DMS79 treated with DMSO at 0.1 percent for 48 hours (cell line): Measurements from ENCODE around the gene TIFAB.

Experiments
- DNase-seq: peaks from one replicate; lab custom pipeline; 2025; lab: John Stamatoyannopoulos, UW

TIFAB gene

DNA sequence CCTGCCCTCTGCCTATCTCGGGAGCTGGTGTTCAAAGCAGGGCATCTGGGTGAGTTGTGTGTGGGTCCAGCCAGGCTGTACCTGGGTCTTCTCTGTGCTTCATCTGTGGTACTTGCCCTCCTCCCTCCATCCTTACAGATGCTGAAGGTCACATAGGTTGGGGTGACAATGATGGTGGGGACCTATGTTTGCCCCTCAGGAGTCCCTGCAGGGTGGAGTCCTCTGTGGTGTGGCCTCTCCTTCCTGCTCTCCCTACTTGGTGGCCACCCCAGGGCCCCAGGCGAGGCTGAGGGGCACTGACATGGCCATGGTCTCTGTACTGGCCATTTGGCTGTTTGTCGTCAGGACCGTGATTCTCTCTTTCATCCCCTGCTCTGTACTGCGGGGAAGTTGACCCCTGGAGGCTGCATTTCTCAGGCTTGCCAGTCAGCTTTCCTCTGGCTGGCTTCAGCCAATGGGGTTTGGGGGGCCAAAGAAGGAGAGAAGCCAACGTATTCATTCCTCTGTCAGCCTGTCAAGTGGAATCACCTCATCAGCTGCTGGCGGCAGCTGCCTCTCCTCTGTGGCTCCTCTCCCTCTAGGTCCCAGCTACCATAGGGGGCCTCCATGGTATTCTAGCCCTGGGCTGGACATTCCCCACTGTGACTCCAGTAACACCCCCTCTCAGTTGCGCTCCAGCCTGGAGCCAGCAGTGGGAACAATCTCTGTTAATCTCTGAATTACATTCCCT, 9.6 kb downstream of the TIFAB start:
- no peak for DNase-seq

DNA sequence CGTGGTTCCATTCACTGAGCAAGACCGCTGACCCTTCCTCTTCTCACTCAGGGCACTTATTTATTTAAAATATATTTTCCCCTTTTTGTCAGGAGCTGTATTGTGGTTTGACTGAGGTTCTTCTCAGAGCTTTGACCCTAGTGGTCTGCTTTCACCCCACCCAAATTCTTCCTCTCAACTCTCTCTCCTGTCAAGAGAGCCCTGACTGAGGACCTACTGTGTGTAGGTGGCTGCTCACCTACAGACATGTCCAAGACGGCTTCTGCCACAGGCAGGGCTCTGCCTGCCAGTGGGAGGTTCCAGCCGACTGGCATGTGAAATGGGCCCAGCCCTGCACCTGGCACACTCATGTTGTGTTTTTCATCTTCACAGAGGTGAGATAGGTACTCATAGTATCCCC, 10.2 kb downstream of the TIFAB start:
- DNase-seq = no peak

DNA sequence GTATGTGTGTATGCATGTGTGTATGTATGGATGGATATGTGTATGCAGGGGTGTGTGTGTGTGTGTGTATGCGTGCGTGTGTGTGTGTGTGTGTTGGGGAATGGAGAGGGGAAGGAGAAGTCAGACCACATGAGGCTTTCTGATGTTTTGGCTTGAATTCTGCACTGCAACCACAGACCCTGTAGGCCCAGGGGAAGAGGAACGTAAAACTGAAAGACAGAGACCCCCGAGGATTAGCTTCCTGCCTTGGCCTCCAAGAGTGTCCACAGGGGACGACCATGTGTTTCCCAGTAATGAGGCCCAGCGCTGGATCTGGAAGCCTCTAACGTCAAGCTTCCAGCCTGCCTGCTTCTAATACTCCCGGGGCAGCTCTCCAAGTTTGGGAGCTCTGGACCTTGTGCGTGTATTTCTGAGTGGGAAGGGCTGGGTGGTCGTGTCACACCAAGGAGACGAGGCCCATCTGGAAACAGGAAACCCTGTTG, 10.8 kb downstream of the TIFAB start:
- no peak for DNase-seq

- DNase-seq = no peak
These were observed 11.2 kb downstream of the TIFAB start for GRCh38 chr5:135440916-135441315.

DNA sequence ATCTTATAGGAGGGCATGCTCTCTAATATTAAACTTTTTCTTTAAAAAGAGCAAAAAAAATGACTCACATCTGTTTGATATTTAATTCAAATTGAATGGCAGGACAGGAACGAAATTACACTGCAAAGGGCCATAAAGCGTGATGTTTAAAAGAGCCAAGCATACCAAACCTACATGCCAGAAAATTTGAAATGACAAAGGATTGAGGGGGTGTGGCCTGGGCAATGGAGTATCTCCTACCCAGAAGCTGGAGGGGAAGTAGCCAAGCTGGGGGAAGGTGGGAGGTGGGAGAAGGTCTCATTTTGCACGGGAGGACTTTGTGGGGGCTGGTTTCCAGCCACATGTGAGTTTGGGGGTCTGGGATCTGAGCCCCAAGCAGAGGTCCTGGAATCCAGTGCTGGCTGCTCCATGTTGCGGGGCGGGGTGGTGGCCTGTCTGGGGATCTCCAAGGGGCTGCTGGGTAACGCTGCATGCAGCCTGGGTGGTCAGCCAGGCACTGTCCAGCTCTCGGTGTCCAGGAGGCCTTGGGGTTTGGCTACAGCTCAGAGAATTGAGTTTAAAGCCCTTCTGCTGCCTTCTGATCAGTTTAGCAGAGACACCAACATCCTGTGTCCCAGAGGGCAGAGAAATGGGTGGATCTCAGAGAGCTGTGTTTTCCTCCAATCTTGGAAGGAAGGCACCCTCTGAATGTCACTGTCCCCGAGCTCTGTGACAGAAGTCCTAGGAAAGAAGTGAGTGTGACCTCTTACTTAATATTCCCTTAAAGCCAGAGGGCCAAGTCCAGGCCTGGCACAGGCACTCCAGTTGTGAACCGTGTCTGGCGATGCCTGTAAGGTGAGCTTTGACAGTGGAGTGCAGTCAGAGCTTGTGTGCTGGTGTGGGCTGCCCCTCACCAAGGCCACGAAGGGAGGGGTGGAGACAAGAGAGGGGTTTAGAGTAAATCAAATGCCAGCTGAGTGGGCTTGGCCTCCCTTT, 12.6 kb downstream of the TIFAB start:
- DNase-seq = no peak

GRCh38 chr5:135438636-135439221, 13.4 kb downstream of the TIFAB start:
- DNase-seq = no peak

DNA sequence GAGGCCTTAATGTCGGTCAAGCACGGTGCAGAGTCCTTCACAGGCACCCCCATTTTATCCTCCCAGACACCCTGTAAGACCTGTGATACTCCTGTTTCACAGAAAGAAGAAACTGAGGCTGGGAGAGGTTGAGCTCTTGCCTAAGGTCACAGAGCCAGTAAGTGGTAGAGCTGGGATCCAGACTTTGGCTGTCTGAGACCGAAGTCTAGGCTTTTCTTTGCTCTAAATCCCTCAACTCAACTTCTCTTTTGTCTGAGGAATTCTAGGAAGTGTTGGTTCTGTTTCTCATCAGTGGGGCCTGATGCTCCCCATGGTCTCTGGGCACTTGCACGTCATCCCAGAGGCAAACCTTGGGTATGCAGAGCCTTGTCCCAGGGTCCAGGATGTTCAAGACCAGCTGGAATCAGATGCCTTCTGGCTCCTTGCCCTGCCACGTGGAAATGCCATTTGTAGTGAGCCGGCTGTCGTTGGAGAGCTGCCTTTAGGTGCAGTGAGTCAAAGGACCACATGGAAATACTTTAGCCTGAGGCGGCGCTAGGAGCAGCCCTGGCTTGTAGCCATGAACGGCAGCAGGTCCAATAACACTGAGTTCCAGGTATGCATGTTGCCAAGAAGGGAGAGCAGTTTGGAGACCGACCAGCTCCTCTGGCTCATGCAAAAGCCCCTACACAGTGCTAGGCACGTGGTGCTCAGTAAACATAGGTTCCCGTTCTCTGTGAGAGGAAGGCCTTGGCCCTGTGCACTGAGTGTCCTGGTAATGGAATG, 14.2 kb downstream of the TIFAB start:
- peak; percentile 55 for DNase-seq

DNA sequence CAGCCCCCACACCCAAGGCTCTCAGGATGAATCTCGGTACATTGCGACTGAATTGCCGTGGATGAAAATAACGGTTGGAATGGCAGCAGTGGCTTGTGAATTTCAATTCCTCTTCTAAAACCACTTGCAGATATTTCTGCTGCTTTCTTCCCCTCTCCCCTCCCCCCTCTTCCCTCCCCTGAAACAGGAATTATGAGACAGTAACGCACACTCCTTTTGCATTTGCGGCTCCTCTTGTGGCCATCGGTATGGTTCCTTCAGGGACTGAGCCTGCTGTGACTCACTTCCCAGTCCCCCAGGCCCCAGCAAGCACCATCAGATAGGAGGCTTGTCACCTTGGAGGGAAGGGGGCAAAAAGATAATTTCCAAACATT, 14.7 kb downstream of the TIFAB start:
- DNase-seq = no peak

GRCh38 chr5:135436951-135437418, 15.2 kb downstream of the TIFAB start:
- DNase-seq = no peak

GRCh38 chr5:135435467-135436330, 16.5 kb downstream of the TIFAB start:
- no peak for DNase-seq

GRCh38 chr5:135434591-135435466, 17.3 kb downstream of the TIFAB start:
- no peak for DNase-seq

GRCh38 chr5:135433681-135434426, 18.3 kb downstream of the TIFAB start:
- no peak for DNase-seq

DNA sequence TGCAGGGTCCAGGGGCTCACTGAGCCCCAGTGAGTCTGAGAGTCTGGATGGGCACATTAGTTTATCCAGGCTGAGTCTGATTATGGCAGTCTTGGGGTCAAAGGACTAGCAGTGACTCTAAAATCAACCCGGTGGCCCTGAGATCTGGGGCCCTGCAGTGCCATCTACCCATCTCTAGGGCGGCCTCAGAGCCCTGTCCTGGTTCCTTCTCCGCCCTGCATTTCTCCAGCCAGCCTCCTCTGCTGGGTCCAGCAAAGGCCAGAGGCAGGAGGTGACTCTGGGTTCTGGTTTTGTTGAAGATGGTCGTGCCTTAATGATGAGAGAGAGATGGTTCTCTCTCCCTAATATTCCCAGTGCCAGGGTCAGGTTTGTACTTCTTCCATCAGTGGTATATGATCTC, 20.0 kb downstream of the TIFAB start:
- DNase-seq = no peak

GRCh38 chr5:135430135-135430437, 22.1 kb downstream of the TIFAB start:
- no peak for DNase-seq

DNA sequence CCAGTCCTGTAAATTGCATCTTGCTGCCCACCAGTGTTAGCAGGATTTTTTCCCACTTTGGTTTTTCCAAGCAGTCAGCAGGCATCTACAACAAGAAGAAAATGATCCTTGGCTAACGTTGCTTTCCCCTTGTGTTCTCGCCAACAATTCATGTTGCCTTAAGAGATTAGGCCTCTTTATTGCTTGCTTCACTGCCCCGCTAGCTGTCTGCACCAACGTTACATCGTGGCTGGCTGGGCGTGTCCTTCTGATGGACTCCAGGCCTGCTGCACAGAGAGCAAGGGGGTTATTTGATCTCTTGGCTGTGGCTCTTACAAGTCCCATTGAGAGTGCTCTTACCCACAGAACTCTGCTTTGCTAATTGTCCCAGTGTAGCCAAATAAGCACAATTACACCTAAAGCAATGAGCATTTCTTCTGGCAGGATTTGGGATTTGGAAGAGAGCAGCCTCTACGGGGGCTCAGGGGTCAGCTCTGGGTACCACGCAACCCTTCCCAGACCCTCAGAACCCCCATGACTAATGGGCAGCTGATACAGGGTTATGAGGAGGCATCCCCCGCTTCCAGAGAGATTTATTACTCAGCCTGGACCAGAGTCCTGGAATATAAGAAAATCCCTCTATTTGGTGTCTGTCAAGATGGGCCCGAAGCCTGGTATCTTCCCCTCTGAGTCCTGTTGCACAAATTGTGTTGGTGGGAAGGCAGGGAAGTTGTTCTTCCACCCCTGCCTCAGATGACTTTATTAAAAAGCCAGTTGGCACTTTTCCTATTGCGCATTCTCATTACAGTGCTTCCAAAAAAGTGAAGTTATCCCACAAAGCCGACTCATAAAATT, 22.6 kb downstream of the TIFAB start:
- DNase-seq = peak; percentile 57

DNA sequence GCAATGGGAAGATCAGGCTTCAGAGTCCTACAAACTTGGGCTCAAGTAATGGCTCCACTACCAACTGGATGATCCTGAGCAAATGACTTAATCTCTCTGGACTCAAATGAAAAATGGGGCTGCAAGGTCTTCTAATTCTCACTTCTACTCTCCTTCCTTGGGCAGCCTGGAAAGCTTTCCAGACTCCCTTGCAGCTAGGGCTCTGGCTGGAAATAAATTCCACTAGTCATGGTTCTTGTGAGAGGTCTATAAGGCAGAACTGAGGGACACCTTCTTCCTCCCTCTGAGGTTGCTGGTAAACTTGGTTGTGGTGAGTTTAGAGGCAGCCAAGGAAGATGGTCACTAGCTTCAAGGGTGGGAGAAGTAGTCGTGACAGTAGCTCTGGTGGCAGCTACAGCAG, 23.6 kb downstream of the TIFAB start:
- no peak for DNase-seq

DNA sequence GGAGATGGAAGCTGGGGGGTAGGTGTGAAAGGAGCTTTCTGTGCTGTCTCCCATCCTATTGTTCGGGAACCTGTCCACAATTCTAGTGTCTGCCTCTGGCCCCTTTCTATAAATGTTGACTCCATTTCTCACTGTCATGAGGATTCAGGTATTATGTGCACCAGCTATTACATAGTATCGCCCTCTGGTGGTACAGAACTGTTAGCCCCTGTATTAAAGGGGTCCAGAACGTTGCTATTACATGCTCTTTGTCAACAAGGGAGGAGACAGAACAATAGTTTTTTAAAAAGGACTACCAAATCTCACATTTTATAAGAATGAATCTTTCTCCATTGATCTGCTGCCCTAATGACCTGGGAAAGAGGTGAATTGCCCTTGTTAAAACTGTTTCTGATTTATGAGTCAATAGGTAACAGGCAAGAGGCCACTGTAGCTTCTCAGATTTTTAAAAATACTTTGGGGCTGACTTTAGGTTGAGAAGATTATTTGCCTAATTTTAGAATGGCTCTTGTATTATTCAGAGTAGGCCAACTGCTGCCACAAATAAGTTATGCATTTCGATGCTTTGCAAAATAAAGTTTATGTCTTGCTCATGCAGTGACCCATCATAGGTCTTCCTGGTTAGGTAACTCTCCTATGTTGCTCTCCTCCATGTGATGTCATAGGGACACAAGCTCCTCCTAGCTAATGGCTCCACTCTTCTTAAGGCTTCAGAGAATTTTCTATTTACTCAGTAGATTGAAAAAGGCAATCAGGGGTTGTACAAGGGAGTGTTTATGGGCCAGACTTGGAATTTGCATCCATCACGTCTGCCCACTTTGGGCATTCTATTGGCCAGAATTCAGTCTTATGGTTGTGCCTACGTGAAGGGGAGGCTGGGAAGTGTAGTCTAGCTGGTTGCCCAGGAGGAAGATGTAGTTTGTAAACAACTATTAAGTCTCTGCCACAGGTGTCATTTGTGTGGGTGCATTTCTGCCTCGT, 25.8 kb downstream of the TIFAB start:
- peak; percentile 1 for DNase-seq
